ENCODE measurements around the gene SLC6A12. TPM values are rescaled to one million over a fixed set of nuclear protein-coding genes. Genes with fewer than 3 reads are reported as not detected.

Gene SLC6A12
- polyA plus RNA-seq, 1 donor from 2014 or later = 0.15 TPM

GRCh38 chr12:227286-227915 is 13.4 kb upstream of the SLC6A12 start:
- Histone ChIP-seq H3K79me2 (replicated peaks; ENCODE audit: insufficient read depth, low read length) (no peaks in the 10 kb centered on the region), H4K20me1 (ENCODE audit: insufficient read depth) (no peaks in the 10 kb centered on the region), H2AFZ (ENCODE audit: low read depth, low read length) (no peak overlapping the region), H3K27ac (ENCODE audit: low read length) (no peak overlapping the region), H3K36me3 (ENCODE audit: insufficient read depth, low read length) (no peaks in the 10 kb centered on the region), H3K4me2 (ENCODE audit: low read length) (no peak overlapping the region), H3K9ac (ENCODE audit: low read length) (no peak overlapping the region), H3K4me3 (ENCODE audit: low read length) (no peak overlapping the region), H3F3A (ENCODE audit: insufficient read depth, low read length, poor library complexity, severe bottlenecking) (no peaks in the 10 kb centered on the region), H3K27me3 (ENCODE audit: insufficient read depth, low read depth, low read length) (no peaks in the 10 kb centered on the region), H3K9me3 (ENCODE audit: low read length) (no peaks in the 10 kb centered on the region), H3K9me2 (ENCODE audit: insufficient read depth, low read length) (no peaks in the 10 kb centered on the region)
- TF ChIP-seq TAF1 (IDR thresholded peaks at IDR 0.05; ENCODE audit: low read depth) (no peak), MXI1 (conservative IDR thresholded peaks at IDR 0.05; ENCODE audit: poor library complexity, severe bottlenecking) (no peak), CTCF (IDR thresholded peaks at IDR 0.05; ENCODE audit: poor library complexity, severe bottlenecking) (no peak), SMC3 (conservative IDR thresholded peaks at IDR 0.05; ENCODE audit: poor library complexity) (no peak), EZH2 (IDR thresholded peaks at IDR 0.05; ENCODE audit: borderline replicate concordance, insufficient read depth, low read length, poor library complexity, severe bottlenecking) (no peak), POLR2AphosphoS5 (IDR thresholded peaks at IDR 0.05) (no peak)

GRCh38 chr12:226401-226800 is 12.4 kb upstream of the SLC6A12 start:
- Histone ChIP-seq H3K27me3 (ENCODE audit: insufficient read depth, low read depth, low read length) (no peaks in the 10 kb centered on the region), H2AFZ (ENCODE audit: low read depth, low read length) (no peak overlapping the region), H3F3A (ENCODE audit: insufficient read depth, low read length, poor library complexity, severe bottlenecking) (no peaks in the 10 kb centered on the region), H3K79me2 (replicated peaks; ENCODE audit: insufficient read depth, low read length) (no peaks in the 10 kb centered on the region), H3K9me2 (ENCODE audit: insufficient read depth, low read length) (no peaks in the 10 kb centered on the region), H3K36me3 (ENCODE audit: insufficient read depth, low read length) (no peaks in the 10 kb centered on the region), H3K4me3 (ENCODE audit: low read length) (no peak overlapping the region), H3K9me3 (ENCODE audit: low read length) (no peaks in the 10 kb centered on the region), H3K9ac (ENCODE audit: low read length) (no peak overlapping the region), H3K27ac (ENCODE audit: low read length) (no peak overlapping the region), H3K4me2 (ENCODE audit: low read length) (no peak overlapping the region), H4K20me1 (ENCODE audit: insufficient read depth) (no peaks in the 10 kb centered on the region)
- no peak for TF ChIP-seq REST (IDR thresholded peaks at IDR 0.05; ENCODE audit: borderline replicate concordance)

- Histone ChIP-seq H3F3A (ENCODE audit: insufficient read depth, low read length, poor library complexity, severe bottlenecking) (no peaks in the 10 kb centered on the region), H3K27ac (ENCODE audit: low read length) (no peak overlapping the region), H3K27me3 (ENCODE audit: insufficient read depth, low read depth, low read length) (no peaks in the 10 kb centered on the region), H4K20me1 (ENCODE audit: insufficient read depth) (no peaks in the 10 kb centered on the region), H3K4me3 (ENCODE audit: low read length) (no peak overlapping the region), H3K4me2 (ENCODE audit: low read length) (no peak overlapping the region), H2AFZ (ENCODE audit: low read depth, low read length) (no peak overlapping the region), H3K36me3 (ENCODE audit: insufficient read depth, low read length) (no peaks in the 10 kb centered on the region), H3K9me2 (ENCODE audit: insufficient read depth, low read length) (no peaks in the 10 kb centered on the region), H3K9me3 (ENCODE audit: low read length) (no peaks in the 10 kb centered on the region), H3K9ac (ENCODE audit: low read length) (no peak overlapping the region), H3K79me2 (replicated peaks; ENCODE audit: insufficient read depth, low read length) (no peaks in the 10 kb centered on the region)
- no peak for TF ChIP-seq POLR2AphosphoS5 (IDR thresholded peaks at IDR 0.05)
- no peak for TF ChIP-seq CTCF (IDR thresholded peaks at IDR 0.05; ENCODE audit: poor library complexity, severe bottlenecking)
- no peak for TF ChIP-seq TAF1 (IDR thresholded peaks at IDR 0.05; ENCODE audit: low read depth)
- TF ChIP-seq RAD21 (conservative IDR thresholded peaks at IDR 0.05) = no peak
- TF ChIP-seq REST (IDR thresholded peaks at IDR 0.05; ENCODE audit: borderline replicate concordance) = no peak
- TF ChIP-seq MXI1 (conservative IDR thresholded peaks at IDR 0.05; ENCODE audit: poor library complexity, severe bottlenecking) = no peak
- no peak for TF ChIP-seq SMC3 (conservative IDR thresholded peaks at IDR 0.05; ENCODE audit: poor library complexity)
- TF ChIP-seq EP300 (conservative IDR thresholded peaks at IDR 0.05; ENCODE audit: poor library complexity, severe bottlenecking) = no peak
- TF ChIP-seq EZH2 (IDR thresholded peaks at IDR 0.05; ENCODE audit: borderline replicate concordance, insufficient read depth, low read length, poor library complexity, severe bottlenecking) = no peak
Measured at GRCh38 chr12:225012-225411, 11.1 kb upstream of the SLC6A12 start.
